PC-9 (cell line): Measurements from ENCODE around the gene CD8B.

ENCODE experiments used
- EZH2 ChIP-seq: fragments of 200-600 bp; sonication (generic); IDR thresholded peaks from 2 replicates; pipeline ENCODE4 v1.8.0; 2017; ENCODE audit warnings: antibody characterized with exemption, low read depth
- TF ChIP-seq, protein P1 (sequence below): fragments of 200-600 bp; sonication (generic); conservative IDR thresholded peaks from 2 replicates; pipeline ENCODE4 v1.6.1; 2017; ENCODE audit warnings: mixed run types, antibody characterized with exemption, mild to moderate bottlenecking, moderate library complexity

DNA sequence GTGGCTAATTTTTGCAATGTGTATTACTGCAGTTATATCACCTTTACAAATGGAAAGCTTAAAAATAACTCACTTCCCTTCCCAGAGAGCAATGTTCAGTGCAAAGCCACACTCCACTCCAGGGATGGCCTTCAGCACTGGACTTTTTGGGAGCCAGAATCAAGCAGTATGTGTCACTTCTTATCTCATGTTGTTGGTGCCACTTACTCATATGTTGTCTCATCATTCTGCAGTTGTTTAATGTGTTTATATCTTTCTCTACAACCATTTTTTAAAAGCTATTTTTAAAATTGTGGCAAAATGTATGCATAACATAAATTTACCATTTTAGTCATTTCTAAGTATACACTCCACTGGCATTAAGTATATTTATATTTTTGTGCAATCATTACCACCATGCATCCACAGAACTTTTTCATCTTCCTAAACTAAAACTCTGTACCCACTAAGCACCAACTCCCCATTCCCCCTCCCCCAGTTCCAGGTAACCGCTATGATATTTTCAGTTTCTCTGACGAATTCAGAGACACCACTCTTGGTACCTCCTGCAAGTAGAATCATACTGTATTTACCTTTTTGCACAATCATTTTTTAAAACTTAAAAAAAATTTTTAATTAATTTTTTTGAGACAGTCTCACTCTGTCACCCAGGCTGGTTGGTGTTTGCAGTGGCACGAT, 38.9 kb downstream of the CD8B start:
- TF ChIP-seq, protein P1, sequence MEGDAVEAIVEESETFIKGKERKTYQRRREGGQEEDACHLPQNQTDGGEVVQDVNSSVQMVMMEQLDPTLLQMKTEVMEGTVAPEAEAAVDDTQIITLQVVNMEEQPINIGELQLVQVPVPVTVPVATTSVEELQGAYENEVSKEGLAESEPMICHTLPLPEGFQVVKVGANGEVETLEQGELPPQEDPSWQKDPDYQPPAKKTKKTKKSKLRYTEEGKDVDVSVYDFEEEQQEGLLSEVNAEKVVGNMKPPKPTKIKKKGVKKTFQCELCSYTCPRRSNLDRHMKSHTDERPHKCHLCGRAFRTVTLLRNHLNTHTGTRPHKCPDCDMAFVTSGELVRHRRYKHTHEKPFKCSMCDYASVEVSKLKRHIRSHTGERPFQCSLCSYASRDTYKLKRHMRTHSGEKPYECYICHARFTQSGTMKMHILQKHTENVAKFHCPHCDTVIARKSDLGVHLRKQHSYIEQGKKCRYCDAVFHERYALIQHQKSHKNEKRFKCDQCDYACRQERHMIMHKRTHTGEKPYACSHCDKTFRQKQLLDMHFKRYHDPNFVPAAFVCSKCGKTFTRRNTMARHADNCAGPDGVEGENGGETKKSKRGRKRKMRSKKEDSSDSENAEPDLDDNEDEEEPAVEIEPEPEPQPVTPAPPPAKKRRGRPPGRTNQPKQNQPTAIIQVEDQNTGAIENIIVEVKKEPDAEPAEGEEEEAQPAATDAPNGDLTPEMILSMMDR: no peak
- TF ChIP-seq EZH2: no peak
